B cell (primary cell): ENCODE measurements around the gene DCDC2C. TPM values are rescaled to one million over a fixed set of nuclear protein-coding genes. Genes with fewer than 3 reads are reported as not detected.

Experiments used
- ATAC-seq: fragments of 200-7000 bp; cut with Tn5 transposase; one replicate; pipeline ENCODE4 v1.10.0; 2021; ENCODE audit warnings: low read depth, mild to moderate bottlenecking, moderate number of reproducible peaks, moderate library complexity
- CTCF ChIA-PET: fragments of 350-600 bp; sonication (Branson Sonifier 250); formaldehyde crosslinking; loops from one replicate; lab custom pipeline; 2021; ENCODE audit warnings: antibody characterized with exemption, inconsistent platforms; lab: Charles Lee
- POLR2A ChIA-PET: fragments of 350-600 bp; sonication (Branson Sonifier 250); formaldehyde crosslinking; loops from one replicate; lab custom pipeline; 2021; ENCODE audit warnings: antibody characterized with exemption; lab: Charles Lee
- DNase-seq: peaks from one replicate; pipeline ENCODE4 v3.0.0; 2013
- H2AFZ ChIP-seq: 2 replicates; pipeline ENCODE4 v1.6.1; 2012; ENCODE audit warnings: mild to moderate bottlenecking, low read depth, low read length; ENCODE audit not compliant: insufficient read depth, poor library complexity, severe bottlenecking
- H3K27ac ChIP-seq, 2 donors: 1 replicate in 1 of 2; 2 replicates in 1 of 2; pipeline ENCODE4 v1.5.1; 2012 to 2013; ENCODE audit warnings: low read length in 2 of 2, mild to moderate bottlenecking in 2 of 2, moderate library complexity in 1 of 2
- H3K27me3 ChIP-seq, 4 experiments: fragments of 200-600 bp in 1 of 4; sonication (generic) in 1 of 4; replicated peaks in 1 of 4; 1 replicate in 2 of 4; 2 replicates in 2 of 4; pipeline versions ENCODE4 v1.6.1 to v1.7.0; 2013 to 2016; ENCODE audit warnings: low read length in 3 of 4, mild to moderate bottlenecking in 2 of 4, mixed read lengths in 1 of 4, moderate library complexity in 1 of 4; ENCODE audit not compliant: insufficient read depth in 4 of 4, control insufficient read depth in 3 of 4; ENCODE audit errors: control extremely low read depth in 1 of 4
- H3K36me3 ChIP-seq, 2 experiments: replicated peaks in 1 of 2; 1 replicate in 1 of 2; 2 replicates in 1 of 2; pipeline versions ENCODE4 v1.6.1 to v1.7.1; 2013; ENCODE audit warnings: low read length in 1 of 2; ENCODE audit not compliant: insufficient read depth in 2 of 2, control insufficient read depth in 1 of 2; ENCODE audit errors: control extremely low read depth in 1 of 2, extremely low read depth in 1 of 2
- H3K4me1 ChIP-seq, 2 donors: fragments of 200-600 bp in 1 of 2; sonication (generic) in 1 of 2; 1 replicate in 1 of 2; 2 replicates in 1 of 2; pipeline versions ENCODE4 v1.5.1 to v1.6.1; 2013 to 2017; ENCODE audit warnings: low read length in 2 of 2; ENCODE audit not compliant: control insufficient read depth in 2 of 2, insufficient read depth in 2 of 2
- H3K4me2 ChIP-seq: replicated peaks from 2 replicates; pipeline ENCODE3; 2012; ENCODE audit warnings: mild to moderate bottlenecking, low read depth, low read length; ENCODE audit not compliant: poor library complexity, severe bottlenecking
- H3K4me3 ChIP-seq, 5 experiments: fragments of 200-600 bp in 1 of 5; sonication (generic) in 1 of 5; 1 replicate in 3 of 5; 2 replicates in 2 of 5; pipeline versions ENCODE4 v1.5.1 to v1.7.0; 2011 to 2016; ENCODE audit warnings: low read length in 4 of 5, mild to moderate bottlenecking in 4 of 5, low read depth in 2 of 5, control low read depth in 1 of 5, moderate library complexity in 1 of 5; ENCODE audit not compliant: insufficient read depth in 1 of 5; ENCODE audit errors: control extremely low read depth in 1 of 5, extremely low read depth in 1 of 5
- H3K79me2 ChIP-seq: fragments of 200-600 bp; sonication (generic); one replicate; pipeline ENCODE4 v1.6.0; 2016; ENCODE audit warnings: low read length; ENCODE audit not compliant: control insufficient read depth, insufficient read depth
- H3K9ac ChIP-seq: fragments of 200-600 bp; sonication (generic); 2 replicates; pipeline ENCODE4 v1.6.1; 2017; ENCODE audit warnings: mild to moderate bottlenecking, low read length, moderate library complexity
- H3K9me3 ChIP-seq, 3 donors: one replicate each; pipeline versions ENCODE4 v1.6.1 to v1.7.1; 2013; ENCODE audit warnings: low read length in 2 of 3; ENCODE audit not compliant: control insufficient read depth in 2 of 3, insufficient read depth in 1 of 3; ENCODE audit errors: control extremely low read depth in 1 of 3
- H4K20me1 ChIP-seq: 2 replicates; pipeline ENCODE4 v1.6.0; 2012; ENCODE audit warnings: mild to moderate bottlenecking, low read length; ENCODE audit not compliant: insufficient read depth, control insufficient read depth, poor library complexity, severe bottlenecking
- H3K27ac Mint-ChIP-seq: one replicate; pipeline ENCODE4 v1.8.0; 2021; ENCODE audit warnings: mixed read lengths
- H3K27me3 Mint-ChIP-seq: one replicate; pipeline ENCODE4 v1.8.0; 2021; ENCODE audit warnings: mixed read lengths
- H3K4me1 Mint-ChIP-seq: one replicate; pipeline ENCODE4 v1.8.0; 2021; ENCODE audit warnings: mixed read lengths
- H3K4me3 Mint-ChIP-seq: one replicate; pipeline ENCODE4 v1.8.0; 2021; ENCODE audit warnings: mixed read lengths
- H3K9me3 Mint-ChIP-seq: one replicate; pipeline ENCODE4 v1.8.0; 2022; ENCODE audit warnings: mixed read lengths; ENCODE audit not compliant: insufficient read depth
- CTCF ChIP-seq: fragments of 200-600 bp; IDR thresholded peaks from one replicate; pipeline ENCODE4 v1.8.0; 2022; ENCODE audit warnings: antibody characterized with exemption, mild to moderate bottlenecking
- EZH2 ChIP-seq: IDR thresholded peaks from 2 replicates; pipeline ENCODE4 v1.6.1; 2012; ENCODE audit warnings: borderline replicate concordance, low read depth, mild to moderate bottlenecking, moderate library complexity, low read length; ENCODE audit not compliant: insufficient read depth, poor library complexity, severe bottlenecking
- WGBS: methylation state at CpG from one replicate; pipeline ENCODE4 v1.1.5; 2013; ENCODE audit warnings: missing lambda C conversion rate; ENCODE audit not compliant: insufficient coverage; 5-methylcytosine and 5-hydroxymethylcytosine counted together
- intact Hi-C: fragments of 100-400 bp; cut with micrococcal nuclease; formaldehyde crosslinking; loops from one replicate; pipeline ENCODE4 v1.10.0; 2022
- polyA plus RNA-seq: library from polyadenylated mRNA; depleted of rRNA; stranded (reverse); fragments of >200 nt; gene quantifications from 2 replicates; pipeline ENCODE4 v1.2.3, GENCODE V29; 2012
- total RNA-seq, 2 donors: library from RNA; stranded (reverse); fragments of 120-200 nt in 1 of 2; gene quantifications; 1 replicate in 1 of 2; 2 replicates in 1 of 2; pipeline versions ENCODE4 v1.2.3 to v1.2.4, GENCODE V29; 2013 to 2022

DCDC2C gene
- total and polyA plus RNA-seq, 2 donors (not counting 1 experiment from before 2014, with no cell fraction given): not detected

- Histone ChIP-seq H3K36me3 (no peaks in the 10 kb centered on the region), H3K4me1 (no peaks in the 10 kb centered on the region), H3K4me3 (no peak overlapping the region), H3K27ac (no peak overlapping the region), H3K27me3 (no peaks in the 10 kb centered on the region), H4K20me1 (no peaks in the 10 kb centered on the region), H3K9ac (no peak overlapping the region), H3K9me3 (peaks cover 0 to 4% (median 0%) of the 10 kb centered on the region in 3 donors), H3K4me2 (no peak overlapping the region), H2AFZ (no peak overlapping the region), H3K79me2 (no peaks in the 10 kb centered on the region)
- intact Hi-C loops: no loop called here
- ATAC-seq: no peak
- no peak for DNase-seq
- Mint-ChIP-seq H3K4me3 (no peak overlapping the region), H3K9me3 (peaks cover 5% of the 10 kb centered on the region), H3K27me3 (no peaks in the 10 kb centered on the region), H3K27ac (no peak overlapping the region), H3K4me1 (no peaks in the 10 kb centered on the region)
- no peak for TF ChIP-seq EZH2
- no peak for TF ChIP-seq CTCF
- 100% methylated on average over 1 of the region's 1 CpG for WGBS
- ChIA-PET POLR2A (no interaction called here), CTCF (no interaction called here)
Measured at GRCh38 chr2:3823748-3824147, 120.4 kb downstream of the DCDC2C start.

GRCh38 chr2:3827673-3828575 lies 124.5 kb downstream of the DCDC2C start:
- no peaks in the 10 kb centered on the region for H3K4me1 ChIP-seq
- H3K4me3 ChIP-seq: no peak overlapping the region
- intact Hi-C loops: no loop called here
- CTCF ChIA-PET: no interaction called here
- Mint-ChIP-seq H3K27ac (no peak overlapping the region), H3K4me1 (no peaks in the 10 kb centered on the region), H3K9me3 (peaks cover 3% of the 10 kb centered on the region), H3K27me3 (no peaks in the 10 kb centered on the region), H3K4me3 (no peak overlapping the region)
- H3K27ac ChIP-seq: no peak overlapping the region
- no CpG with 5 or more reads among the region's 6 CpGs for WGBS
- H2AFZ ChIP-seq: no peak overlapping the region
- ATAC-seq (no peak), DNase-seq (no peak)
- POLR2A ChIA-PET: no interaction called here
- no peaks in the 10 kb centered on the region for H3K9me3 ChIP-seq
- H3K36me3 ChIP-seq: no peaks in the 10 kb centered on the region
- H3K79me2 ChIP-seq: no peaks in the 10 kb centered on the region
- TF ChIP-seq EZH2: no peak
- no peak for TF ChIP-seq CTCF
- H4K20me1 ChIP-seq: no peaks in the 10 kb centered on the region
- H3K9ac ChIP-seq: no peak overlapping the region
- H3K27me3 ChIP-seq: no peaks in the 10 kb centered on the region
- no peak overlapping the region for H3K4me2 ChIP-seq
